Peyer's patch (tissue), 4 donors: ENCODE data around the gene NAGLU. TPM values are rescaled to one million over a fixed set of nuclear protein-coding genes. Genes with fewer than 3 reads are reported as not detected.

Source experiments
- DNase-seq, 3 donors: peaks; one replicate each; pipeline ENCODE4 v3.0.0-alpha.2; 2017 to 2019
- H3K27ac ChIP-seq, 4 donors: fragments of 200-600 bp; sonication (generic); one replicate each; pipeline ENCODE4 v1.5.1; 2016 to 2019
- H3K27me3 ChIP-seq, 2 donors: fragments of 200-600 bp; sonication (generic); one replicate each; pipeline ENCODE4 v1.5.1; 2019
- H3K36me3 ChIP-seq, 3 donors: fragments of 200-600 bp; sonication (generic); one replicate each; pipeline ENCODE4 v1.5.1; 2016 to 2019
- H3K4me1 ChIP-seq, 4 donors: fragments of 200-600 bp; sonication (generic); one replicate each; pipeline ENCODE4 v1.5.1; 2016 to 2019
- H3K4me3 ChIP-seq, 4 donors: fragments of 200-600 bp; sonication (generic); 1 replicate in 3 of 4; 2 replicates in 1 of 4; pipeline ENCODE4 v1.5.1; 2016 to 2019; ENCODE audit warnings: mild to moderate bottlenecking in 1 of 4
- H3K9me3 ChIP-seq, 4 donors: fragments of 200-600 bp; sonication (generic); one replicate each; pipeline ENCODE4 v1.5.1; 2016 to 2019; ENCODE audit warnings: mild to moderate bottlenecking in 1 of 4
- POLR2A ChIP-seq, 2 donors: fragments of 450-650 bp; IDR thresholded peaks; one replicate each; pipeline ENCODE4 v1.5.1; 2017; ENCODE audit warnings: antibody characterized with exemption in 2 of 2, mild to moderate bottlenecking in 2 of 2, moderate library complexity in 2 of 2
- total RNA-seq, 4 donors: library from RNA; depleted of rRNA; stranded (reverse); fragments of >200 nt; gene quantifications; one replicate each; pipeline ENCODE4 v1.1.0, GENCODE V29; 2016
- TF ChIP-seq, protein P1 (sequence below), 6 experiments: fragments of 450-650 bp in 4 of 6; fragments of 200-600 bp in 2 of 6; sonication (generic) in 1 of 6; IDR thresholded peaks; one replicate each; pipeline ENCODE4 v1.5.1; 2017 to 2019; ENCODE audit warnings: antibody characterized with exemption in 6 of 6, mild to moderate bottlenecking in 3 of 6, moderate library complexity in 1 of 6

The NAGLU gene
- total RNA-seq, 4 donors from 2014 or later: 12.4 to 79.2 (median 62.7) TPM

DNA sequence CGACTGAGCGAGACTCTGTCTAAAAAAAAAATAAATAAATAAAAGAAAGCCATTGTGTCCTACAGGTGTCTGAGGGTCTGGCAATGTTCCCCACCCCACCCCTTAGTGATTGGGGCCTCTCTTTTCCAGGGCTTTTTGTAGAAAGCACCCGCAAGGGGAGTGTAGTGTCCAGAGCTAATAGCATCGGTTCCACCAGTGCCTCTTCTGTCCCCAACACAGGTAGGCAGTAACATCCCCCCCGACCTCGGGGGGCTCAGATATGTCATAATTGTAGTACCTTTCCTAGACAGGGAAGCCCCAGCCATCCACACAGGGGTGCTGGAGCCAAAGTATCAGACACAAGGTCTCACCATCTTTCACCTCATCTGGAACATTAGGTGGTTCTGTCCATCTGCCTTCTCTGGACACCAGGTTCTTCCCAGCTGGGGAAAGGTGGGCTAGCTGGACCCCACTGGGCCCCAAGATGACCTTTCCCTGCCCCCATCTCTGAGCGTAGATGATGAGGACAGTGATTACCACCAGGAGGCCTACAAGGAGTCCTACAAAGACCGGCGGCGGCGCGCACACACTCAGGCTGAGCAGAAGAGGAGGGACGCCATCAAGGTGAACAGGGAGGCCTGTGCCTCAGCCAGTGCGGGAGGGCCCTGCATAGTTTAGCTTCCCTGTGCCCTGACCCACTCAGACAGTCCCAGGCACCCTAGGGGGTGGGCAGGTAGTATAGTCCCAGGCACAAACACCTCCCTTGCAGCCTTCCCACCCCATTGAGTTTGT is 32.5 kb downstream of the NAGLU start:
- TF ChIP-seq, protein P1, sequence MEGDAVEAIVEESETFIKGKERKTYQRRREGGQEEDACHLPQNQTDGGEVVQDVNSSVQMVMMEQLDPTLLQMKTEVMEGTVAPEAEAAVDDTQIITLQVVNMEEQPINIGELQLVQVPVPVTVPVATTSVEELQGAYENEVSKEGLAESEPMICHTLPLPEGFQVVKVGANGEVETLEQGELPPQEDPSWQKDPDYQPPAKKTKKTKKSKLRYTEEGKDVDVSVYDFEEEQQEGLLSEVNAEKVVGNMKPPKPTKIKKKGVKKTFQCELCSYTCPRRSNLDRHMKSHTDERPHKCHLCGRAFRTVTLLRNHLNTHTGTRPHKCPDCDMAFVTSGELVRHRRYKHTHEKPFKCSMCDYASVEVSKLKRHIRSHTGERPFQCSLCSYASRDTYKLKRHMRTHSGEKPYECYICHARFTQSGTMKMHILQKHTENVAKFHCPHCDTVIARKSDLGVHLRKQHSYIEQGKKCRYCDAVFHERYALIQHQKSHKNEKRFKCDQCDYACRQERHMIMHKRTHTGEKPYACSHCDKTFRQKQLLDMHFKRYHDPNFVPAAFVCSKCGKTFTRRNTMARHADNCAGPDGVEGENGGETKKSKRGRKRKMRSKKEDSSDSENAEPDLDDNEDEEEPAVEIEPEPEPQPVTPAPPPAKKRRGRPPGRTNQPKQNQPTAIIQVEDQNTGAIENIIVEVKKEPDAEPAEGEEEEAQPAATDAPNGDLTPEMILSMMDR (IDR thresholded peaks at IDR 0.05): no peak
- TF ChIP-seq POLR2A (IDR thresholded peaks at IDR 0.05): no peak
- H3K36me3 ChIP-seq: peaks cover 0 to 80% (median 0%) of the 10 kb centered on the region in 3 donors
- H3K27me3 ChIP-seq: no peaks in the 10 kb centered on the region
- H3K9me3 ChIP-seq: no peaks in the 10 kb centered on the region
- peaks cover 0 to 35% (median 21%) of the 10 kb centered on the region in 4 donors for H3K4me1 ChIP-seq
- H3K27ac ChIP-seq: peak overlapping the region; percentile 96 to 100 (median 97)
- peak overlapping the region in 2 of 4 donors; percentile 77 to 95 for H3K4me3 ChIP-seq
- peak in 1 of 3 donors; percentile 37 for DNase-seq

DNA sequence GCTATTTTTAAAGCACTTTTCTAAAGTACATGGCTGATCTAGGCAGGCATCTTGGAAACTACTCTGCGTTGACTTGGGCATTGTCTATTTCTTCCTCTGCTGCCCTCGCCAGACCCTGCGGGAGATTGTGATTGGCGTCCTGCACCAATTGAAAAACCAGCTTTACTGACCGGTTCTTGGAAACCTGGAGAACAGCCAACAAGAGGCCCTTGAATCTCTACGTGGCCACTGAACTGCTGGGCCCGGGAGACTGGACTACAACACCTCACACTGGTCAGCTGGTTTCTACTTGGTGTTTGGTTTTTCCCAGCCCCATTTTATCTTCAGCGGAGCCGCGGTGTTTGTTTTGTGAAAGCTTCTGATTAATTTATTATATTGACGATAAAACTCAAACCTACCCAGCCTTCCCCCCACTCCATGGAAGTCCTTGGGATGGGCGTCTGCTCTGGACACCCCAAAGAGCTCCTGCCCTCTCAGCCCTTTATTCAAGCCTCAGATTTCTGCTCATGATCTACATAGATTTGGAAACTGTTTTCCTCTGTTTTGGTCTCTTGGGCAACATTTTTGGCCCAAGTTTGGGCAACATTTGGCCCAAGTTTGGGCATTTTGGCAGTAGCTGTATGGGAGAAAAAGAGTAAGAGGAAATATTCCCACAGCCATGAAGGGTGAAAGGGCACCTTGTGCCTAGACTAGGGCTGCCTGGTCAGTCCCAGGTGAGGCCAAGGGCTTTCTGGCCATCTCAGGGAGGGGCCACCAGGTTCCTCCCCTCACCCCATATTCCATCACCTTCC is 35.6 kb downstream of the NAGLU start:
- Histone ChIP-seq H3K36me3 (peaks cover 0 to 71% (median 0%) of the 10 kb centered on the region in 3 donors), H3K4me3 (no peak overlapping the region), H3K27me3 (no peaks in the 10 kb centered on the region), H3K4me1 (peaks cover 0 to 19% (median 10%) of the 10 kb centered on the region in 4 donors), H3K9me3 (no peaks in the 10 kb centered on the region), H3K27ac (no peak overlapping the region)
- TF ChIP-seq, protein P1 (IDR thresholded peaks at IDR 0.05): no peak
- TF ChIP-seq POLR2A (IDR thresholded peaks at IDR 0.05): no peak
- DNase-seq: peak in 1 of 3 donors; percentile 25

DNA sequence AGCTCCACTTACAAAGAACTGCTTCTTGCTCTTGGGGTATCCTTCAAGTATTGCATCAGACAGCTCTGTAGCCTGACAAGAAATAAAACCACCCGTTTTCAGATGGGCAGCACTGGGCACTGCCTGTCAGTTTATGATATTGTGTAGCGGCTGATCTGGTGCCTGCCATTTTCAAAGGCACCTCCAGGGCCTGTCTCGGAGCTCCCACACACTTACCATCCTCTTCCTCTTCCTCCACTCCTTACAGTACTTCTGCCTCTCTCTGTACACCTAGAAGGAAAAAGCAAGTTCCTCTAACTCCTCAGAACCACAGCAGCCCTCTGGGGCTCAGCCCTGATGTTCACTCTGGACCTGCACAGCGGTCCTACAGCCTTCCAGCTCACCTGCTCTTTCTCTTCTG is 37.1 kb downstream of the NAGLU start:
- H3K4me1 ChIP-seq: peaks cover 0 to 24% (median 9%) of the 10 kb centered on the region in 4 donors
- TF ChIP-seq, protein P1 (IDR thresholded peaks at IDR 0.05): no peak
- no peak for TF ChIP-seq POLR2A (IDR thresholded peaks at IDR 0.05)
- peaks cover 0 to 71% (median 0%) of the 10 kb centered on the region in 3 donors for H3K36me3 ChIP-seq
- H3K27me3 ChIP-seq: no peaks in the 10 kb centered on the region
- H3K27ac ChIP-seq: no peak overlapping the region
- H3K9me3 ChIP-seq: no peaks in the 10 kb centered on the region
- DNase-seq: peak in 1 of 3 donors; percentile 13
- no peak overlapping the region for H3K4me3 ChIP-seq

DNA sequence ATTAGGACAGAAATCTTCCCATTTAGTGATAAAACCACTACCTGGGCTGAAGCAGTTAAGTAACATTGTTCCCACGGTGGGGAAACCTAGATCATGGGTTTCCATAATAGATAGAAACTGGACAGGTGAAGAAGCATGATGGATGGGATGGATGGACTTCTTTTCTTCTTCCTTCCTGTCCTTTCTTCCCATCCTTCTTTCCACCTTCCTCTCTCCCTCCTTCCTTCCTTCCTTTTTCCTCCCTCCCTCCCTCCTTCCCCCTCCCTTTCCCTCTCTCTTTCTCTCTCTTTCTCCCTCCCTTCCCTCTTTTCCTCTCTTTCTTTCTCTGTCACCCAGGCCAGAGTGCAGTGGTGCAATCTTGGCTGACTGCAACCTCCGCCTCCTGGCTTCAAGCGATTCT is 38.4 kb downstream of the NAGLU start:
- TF ChIP-seq, protein P1 (IDR thresholded peaks at IDR 0.05): no peak
- no peak for TF ChIP-seq POLR2A (IDR thresholded peaks at IDR 0.05)
- peaks cover 0 to 22% (median 6%) of the 10 kb centered on the region in 4 donors for H3K4me1 ChIP-seq
- H3K27me3 ChIP-seq: no peaks in the 10 kb centered on the region
- no peaks in the 10 kb centered on the region for H3K9me3 ChIP-seq
- no peak for DNase-seq
- no peak overlapping the region for H3K4me3 ChIP-seq
- H3K36me3 ChIP-seq: peaks cover 0 to 59% (median 0%) of the 10 kb centered on the region in 3 donors
- H3K27ac ChIP-seq: no peak overlapping the region

DNA sequence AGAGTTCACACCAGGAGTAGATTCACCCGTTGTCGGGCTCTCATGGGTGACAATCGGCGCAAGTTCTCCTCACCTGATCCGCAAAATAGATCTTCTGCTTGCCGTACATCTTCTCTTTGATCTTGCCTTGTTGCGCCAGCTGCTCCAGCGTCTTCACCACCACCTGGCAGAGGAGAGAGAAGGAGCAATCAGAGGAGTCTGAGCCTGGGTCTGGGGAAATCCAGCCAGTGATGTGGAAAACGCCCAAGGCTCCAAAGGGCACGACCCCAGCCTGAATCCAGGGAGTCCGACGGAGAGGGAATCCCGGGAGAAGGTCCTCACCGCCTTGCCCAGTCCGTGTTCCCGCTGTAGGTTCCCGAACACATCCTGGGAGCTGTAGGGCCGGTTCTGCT is 41.1 kb downstream of the NAGLU start:
- Histone ChIP-seq H3K27me3 (no peaks in the 10 kb centered on the region), H3K36me3 (peaks cover 0 to 49% (median 0%) of the 10 kb centered on the region in 3 donors), H3K27ac (peak overlapping the region; percentile 19 to 92 (median 86)), H3K9me3 (no peaks in the 10 kb centered on the region), H3K4me1 (peaks cover 0 to 22% (median 6%) of the 10 kb centered on the region in 4 donors), H3K4me3 (peak overlapping the region; percentile 48 to 89 (median 60))
- no peak for TF ChIP-seq POLR2A (IDR thresholded peaks at IDR 0.05)
- TF ChIP-seq, protein P1 (IDR thresholded peaks at IDR 0.05): no peak
- no peak for DNase-seq
